Loucy (cell line): ENCODE measurements around the gene TSPEAR.

Source experiments
- H2AFZ ChIP-seq: fragments of 200-600 bp; sonication (generic); 2 replicates; pipeline ENCODE4 v1.6.0; 2016; ENCODE audit warnings: antibody characterized with exemption, mild to moderate bottlenecking, low read length, moderate library complexity
- H3F3A ChIP-seq: fragments of 200-600 bp; 2 replicates; pipeline ENCODE4 v1.6.0; 2016; ENCODE audit warnings: antibody characterized with exemption, low read depth, mild to moderate bottlenecking
- H3K27me3 ChIP-seq: fragments of 200-600 bp; sonication (generic); 2 replicates; pipeline ENCODE4 v1.6.1; 2014; ENCODE audit warnings: low read length, mild to moderate bottlenecking; ENCODE audit not compliant: insufficient read depth, poor library complexity, severe bottlenecking
- H3K36me3 ChIP-seq: fragments of 200-600 bp; sonication (generic); 2 replicates; pipeline ENCODE4 v1.6.1; 2016; ENCODE audit warnings: low read length; ENCODE audit not compliant: insufficient read depth
- H3K4me1 ChIP-seq: fragments of 200-600 bp; sonication (generic); 2 replicates; pipeline ENCODE4 v1.5.1; 2014; ENCODE audit warnings: low read length, mild to moderate bottlenecking; ENCODE audit not compliant: insufficient read depth, poor library complexity, severe bottlenecking
- H3K4me2 ChIP-seq: fragments of 200-600 bp; sonication (generic); 2 replicates; pipeline ENCODE4 v1.6.0; 2014; ENCODE audit warnings: antibody characterized with exemption, low read length, low read depth, mild to moderate bottlenecking; ENCODE audit not compliant: poor library complexity, severe bottlenecking
- H3K4me3 ChIP-seq: fragments of 200-600 bp; sonication (generic); 2 replicates; pipeline ENCODE4 v1.5.1; 2014; ENCODE audit warnings: low read length, mild to moderate bottlenecking, mixed read lengths; ENCODE audit not compliant: poor library complexity, severe bottlenecking
- H3K79me2 ChIP-seq: fragments of 200-600 bp; sonication (generic); 2 replicates; pipeline ENCODE4 v1.6.1; 2014; ENCODE audit warnings: low read length; ENCODE audit not compliant: insufficient read depth
- H3K9ac ChIP-seq: fragments of 200-600 bp; sonication (generic); 2 replicates; pipeline ENCODE4 v1.6.0; 2014; ENCODE audit warnings: mild to moderate bottlenecking, low read depth, low read length, moderate library complexity; ENCODE audit not compliant: poor library complexity, severe bottlenecking
- H3K9me2 ChIP-seq: fragments of 200-600 bp; sonication (generic); replicated peaks from 2 replicates; pipeline ENCODE4 v1.6.1; 2016; ENCODE audit warnings: low read depth, low read length, mixed read lengths
- H3K9me3 ChIP-seq: fragments of 200-600 bp; sonication (generic); 2 replicates; pipeline ENCODE4 v1.6.1; 2014; ENCODE audit warnings: mild to moderate bottlenecking, antibody characterized with exemption, low read length, low read depth; ENCODE audit not compliant: insufficient read depth
- H4K20me1 ChIP-seq: fragments of 200-600 bp; sonication (generic); 2 replicates; pipeline ENCODE4 v1.6.0; 2014; ENCODE audit warnings: antibody characterized with exemption, low read length, mild to moderate bottlenecking; ENCODE audit not compliant: insufficient read depth, poor library complexity, severe bottlenecking
- CTCF ChIP-seq: fragments of 200-600 bp; sonication (generic); conservative IDR thresholded peaks from 2 replicates; pipeline ENCODE4 v1.5.1; 2014; ENCODE audit warnings: mild to moderate bottlenecking, antibody characterized with exemption, low read length
- EZH2phosphoT487 ChIP-seq: fragments of 200-600 bp; IDR thresholded peaks from 2 replicates; pipeline ENCODE4 v1.6.1; 2018; ENCODE audit warnings: antibody characterized with exemption, mild to moderate bottlenecking, moderate library complexity, borderline replicate concordance

TSPEAR gene

DNA sequence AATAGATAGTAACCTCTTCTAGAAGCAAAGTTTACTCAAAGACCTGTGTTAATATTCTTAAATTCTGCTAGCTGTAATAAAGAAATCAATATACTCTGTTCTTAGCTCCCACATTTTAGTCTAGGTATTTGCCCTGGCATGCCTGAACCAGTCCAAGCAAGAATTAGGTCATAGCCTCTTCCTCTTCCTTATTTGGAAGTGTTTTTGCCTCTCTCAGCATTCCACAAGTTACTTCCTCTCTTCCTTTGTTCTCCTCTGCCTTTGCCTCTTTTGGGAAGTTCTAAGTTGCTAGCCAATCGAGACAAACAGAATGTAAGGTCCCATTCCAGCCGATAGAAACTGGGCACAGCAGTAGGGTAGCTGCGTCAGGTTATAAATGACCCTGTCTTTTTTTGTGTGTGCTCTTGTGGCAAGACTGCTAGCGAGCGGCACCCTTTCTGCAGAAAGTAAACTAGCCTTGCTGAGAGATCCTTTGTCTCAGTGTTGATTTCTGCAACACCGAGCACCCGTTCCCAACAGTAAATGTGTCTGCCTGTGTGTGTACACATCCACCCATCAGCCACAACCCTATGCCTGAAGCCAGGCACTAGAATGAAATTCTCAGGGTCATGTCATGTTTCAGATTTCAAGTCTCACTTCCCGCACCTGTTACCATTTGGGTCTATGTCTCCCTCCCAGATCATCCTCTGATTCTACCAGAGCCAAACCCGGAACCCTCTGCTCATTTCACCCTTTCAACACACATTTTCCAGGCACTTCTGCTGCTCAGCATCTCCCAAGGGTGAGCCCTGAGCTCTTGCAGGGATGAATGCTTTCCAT lies 218.6 kb downstream of the TSPEAR start:
- no peaks in the 10 kb centered on the region for H3K79me2 ChIP-seq
- H3K9me3 ChIP-seq, result peaks cover 4% of the 10 kb centered on the region; the same call in 1 of the 2 replicates
- H3K4me1 ChIP-seq, result no peaks in the 10 kb centered on the region
- H3K4me3 ChIP-seq, result no peak overlapping the region
- no peak overlapping the region for H2AFZ ChIP-seq
- no peak overlapping the region for H3K4me2 ChIP-seq
- H3K9ac ChIP-seq, result no peak overlapping the region
- no peaks in the 10 kb centered on the region for H4K20me1 ChIP-seq
- TF ChIP-seq EZH2phosphoT487 (no peak), CTCF (no peak)
- no peaks in the 10 kb centered on the region for H3K27me3 ChIP-seq
- no peaks in the 10 kb centered on the region for H3K9me2 ChIP-seq
- H3F3A ChIP-seq, result no peaks in the 10 kb centered on the region
- no peaks in the 10 kb centered on the region for H3K36me3 ChIP-seq

DNA sequence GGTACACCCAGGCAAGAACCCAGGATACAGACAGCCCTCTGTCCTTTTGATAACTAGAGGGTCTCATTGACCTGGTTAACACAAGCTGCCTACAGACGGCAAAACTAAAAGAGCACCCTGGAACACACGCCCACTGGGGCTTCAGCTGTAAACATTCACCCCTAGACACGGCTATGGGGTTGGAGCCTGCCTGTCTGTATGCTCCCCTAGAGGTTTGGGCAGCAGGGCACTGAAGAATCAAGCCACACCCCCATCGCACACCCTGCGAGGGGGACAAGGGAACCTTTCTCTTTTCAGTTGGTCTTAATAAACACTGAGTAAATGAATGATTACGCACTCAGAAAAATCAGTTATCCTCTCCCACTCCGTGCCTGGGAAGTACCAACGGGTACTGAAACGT lies 220.6 kb downstream of the TSPEAR start:
- no peaks in the 10 kb centered on the region for H4K20me1 ChIP-seq
- TF ChIP-seq EZH2phosphoT487, result no peak
- TF ChIP-seq CTCF, result no peak
- H2AFZ ChIP-seq, result no peak overlapping the region
- H3K9ac ChIP-seq, result no peak overlapping the region
- no peaks in the 10 kb centered on the region for H3K4me1 ChIP-seq
- no peak overlapping the region for H3K4me2 ChIP-seq
- no peaks in the 10 kb centered on the region for H3K27me3 ChIP-seq
- H3K79me2 ChIP-seq, result no peaks in the 10 kb centered on the region
- H3K9me3 ChIP-seq, result peaks cover 4% of the 10 kb centered on the region; the same call in 1 of the 2 replicates
- H3K9me2 ChIP-seq, result no peaks in the 10 kb centered on the region
- no peaks in the 10 kb centered on the region for H3F3A ChIP-seq
- no peak overlapping the region for H3K4me3 ChIP-seq
- H3K36me3 ChIP-seq, result no peaks in the 10 kb centered on the region

GRCh38 chr21:44490405-44490804 lies 221.0 kb downstream of the TSPEAR start:
- H3F3A ChIP-seq, result no peaks in the 10 kb centered on the region
- no peak overlapping the region for H3K9ac ChIP-seq
- H3K4me1 ChIP-seq, result no peaks in the 10 kb centered on the region
- no peaks in the 10 kb centered on the region for H3K79me2 ChIP-seq
- H3K4me2 ChIP-seq, result no peak overlapping the region
- H3K36me3 ChIP-seq, result no peaks in the 10 kb centered on the region
- H4K20me1 ChIP-seq, result no peaks in the 10 kb centered on the region
- TF ChIP-seq EZH2phosphoT487 (no peak), CTCF (no peak)
- no peak overlapping the region for H2AFZ ChIP-seq
- peaks cover 4% of the 10 kb centered on the region; the same call in 1 of the 2 replicates for H3K9me3 ChIP-seq
- no peaks in the 10 kb centered on the region for H3K9me2 ChIP-seq
- H3K27me3 ChIP-seq, result no peaks in the 10 kb centered on the region
- no peak overlapping the region for H3K4me3 ChIP-seq
